ENCODE data around the gene CACHD1.
A peak's percentile ranks its signal among the peaks of the same experiment; 100 is the strongest.

Gene CACHD1

DNA sequence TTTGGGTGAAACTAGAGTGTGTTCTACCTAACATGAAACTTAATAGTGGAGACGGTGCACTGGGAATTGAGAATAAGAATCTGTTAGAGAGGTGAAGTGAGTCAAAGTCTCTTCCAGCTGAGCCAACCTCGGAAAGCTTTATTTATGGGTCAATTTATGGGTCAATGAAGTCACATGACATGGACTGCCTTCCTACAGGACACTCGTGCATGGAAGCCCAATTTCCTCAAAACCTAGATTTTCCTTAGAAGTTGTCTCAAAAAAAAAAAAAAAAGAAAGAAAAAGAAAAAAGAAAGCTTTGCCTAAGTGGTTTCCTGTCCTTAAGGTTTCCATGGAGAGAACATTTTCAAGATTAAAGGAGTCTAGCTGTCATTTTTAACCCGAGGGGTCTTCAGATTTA lies 26.7 kb downstream of the CACHD1 start:
- no peaks in the 10 kb centered on the region for H3K9me3 ChIP-seq (ENCODE audit: insufficient read depth, low read depth, low read length)
- no peaks in the 10 kb centered on the region; the same call in 1 of the 2 replicates for H3K27me3 ChIP-seq (ENCODE audit: insufficient read depth, low read length)
- WGBS = 62% methylated on average over 4 of the region's 4 CpGs
- peak overlapping the region; percentile 82 for H3K27ac ChIP-seq (ENCODE audit: low read depth, low read length)
- H3K4me3 ChIP-seq (ENCODE audit: low read length) = no peak overlapping the region
- no peaks in the 10 kb centered on the region for H3K36me3 ChIP-seq (ENCODE audit: insufficient read depth, low read length)
- peaks cover 77% of the 10 kb centered on the region for H3K4me1 ChIP-seq (ENCODE audit: insufficient read depth, low read length)
- 0 out of 2 replicates have a peak overlapping the region, but pooled peaks have one; percentile 46 for H3K9ac ChIP-seq (ENCODE audit: low read depth, low read length)

DNA sequence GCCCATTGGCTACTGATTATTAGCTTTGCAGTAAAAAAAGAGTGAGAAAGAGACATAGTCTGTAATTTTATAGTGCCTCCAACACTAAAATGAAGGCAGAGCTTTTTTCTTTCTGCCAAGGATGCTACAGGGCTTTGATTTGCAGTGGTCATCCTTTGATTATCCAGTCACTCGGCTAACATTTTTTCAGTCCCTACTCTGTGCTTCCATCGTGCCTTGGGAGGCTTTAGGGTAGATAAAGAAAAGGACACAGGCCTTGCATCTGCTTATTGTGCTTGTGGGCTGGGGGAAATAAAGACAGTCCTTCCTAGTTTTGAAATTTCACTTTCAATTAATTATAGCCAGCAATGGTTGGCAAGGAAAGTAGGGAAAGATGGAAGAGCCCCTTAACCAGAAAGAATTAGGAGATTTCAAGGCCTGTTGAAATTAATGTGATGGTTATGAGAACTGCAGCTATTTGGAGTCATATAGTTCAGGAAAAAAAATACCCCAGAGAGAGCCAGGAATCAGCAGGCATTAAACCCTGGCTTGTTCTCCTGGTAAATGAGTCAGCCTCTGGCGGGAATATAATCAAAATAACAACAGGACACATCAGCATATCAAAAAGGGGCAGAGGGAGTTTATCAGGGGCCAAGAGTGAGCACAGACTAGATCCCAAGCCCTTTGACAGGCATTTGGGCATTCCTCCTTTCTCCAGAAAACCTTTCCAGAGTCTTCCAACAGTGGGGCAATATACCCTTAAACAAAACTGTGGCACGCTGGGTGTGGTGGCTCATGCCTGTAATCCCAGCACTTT lies 27.4 kb downstream of the CACHD1 start:
- peak overlapping the region; percentile 82 for H3K27ac ChIP-seq (ENCODE audit: low read depth, low read length)
- no peaks in the 10 kb centered on the region for H3K36me3 ChIP-seq (ENCODE audit: insufficient read depth, low read length)
- no peaks in the 10 kb centered on the region; the same call in 1 of the 2 replicates for H3K27me3 ChIP-seq (ENCODE audit: insufficient read depth, low read length)
- no peaks in the 10 kb centered on the region for H3K9me3 ChIP-seq (ENCODE audit: insufficient read depth, low read depth, low read length)
- H3K9ac ChIP-seq (ENCODE audit: low read depth, low read length) = peak overlapping the region; percentile 46
- peak overlapping the region; percentile 27; the same call in 1 of the 2 replicates for H3K4me3 ChIP-seq (ENCODE audit: low read length)
- peaks cover 78% of the 10 kb centered on the region for H3K4me1 ChIP-seq (ENCODE audit: insufficient read depth, low read length)
- WGBS = 16% methylated on average over 4 of the region's 4 CpGs

DNA sequence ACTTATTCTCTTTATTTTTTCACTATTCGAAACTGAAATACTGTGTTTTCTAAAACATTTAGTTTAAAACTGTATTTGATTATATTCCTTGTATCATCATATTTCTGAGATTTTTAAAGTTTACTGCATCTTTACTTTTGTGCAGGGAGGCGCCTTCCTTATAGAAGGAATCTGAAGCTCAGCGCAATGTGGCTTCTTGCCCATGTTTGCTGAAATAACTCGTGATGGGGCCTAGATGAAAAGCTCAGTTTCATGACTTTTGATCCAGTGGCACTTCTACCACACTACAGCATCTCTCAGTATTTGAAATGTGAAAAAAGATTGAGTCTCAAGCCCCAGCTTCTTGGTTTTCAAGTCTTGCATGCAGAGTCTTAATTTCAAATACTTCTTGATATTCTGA lies 28.4 kb downstream of the CACHD1 start:
- no peaks in the 10 kb centered on the region for H3K9me3 ChIP-seq (ENCODE audit: insufficient read depth, low read depth, low read length)
- no peak overlapping the region for H3K4me3 ChIP-seq (ENCODE audit: low read length)
- H3K9ac ChIP-seq (ENCODE audit: low read depth, low read length) = no peak overlapping the region
- no peaks in the 10 kb centered on the region; the same call in 1 of the 2 replicates for H3K27me3 ChIP-seq (ENCODE audit: insufficient read depth, low read length)
- H3K4me1 ChIP-seq (ENCODE audit: insufficient read depth, low read length) = peaks cover 78% of the 10 kb centered on the region
- peak overlapping the region; percentile 82; the same call in 1 of the 2 replicates for H3K27ac ChIP-seq (ENCODE audit: low read depth, low read length)
- 94% methylated on average over 4 of the region's 4 CpGs for WGBS
- no peaks in the 10 kb centered on the region for H3K36me3 ChIP-seq (ENCODE audit: insufficient read depth, low read length)

DNA sequence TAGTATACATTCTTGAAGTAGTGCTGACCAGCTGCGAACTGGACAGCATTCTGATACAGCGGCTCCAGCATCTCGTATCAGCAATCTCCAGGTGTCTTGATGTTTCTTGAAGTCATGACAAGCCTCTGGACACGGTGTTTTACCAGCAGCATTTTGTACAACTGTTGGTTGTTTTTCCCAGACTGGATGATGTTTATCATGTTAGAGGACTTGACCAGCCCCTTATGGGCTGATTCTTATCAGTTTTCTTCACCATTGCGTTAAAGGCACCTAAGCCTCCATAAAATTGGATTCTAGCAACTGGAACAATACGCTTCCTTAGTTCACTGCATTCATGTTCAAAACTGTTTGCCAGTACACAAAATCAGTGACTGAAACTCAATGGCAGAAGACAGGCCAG lies 29.1 kb downstream of the CACHD1 start:
- WGBS = 93% methylated on average over 6 of the region's 6 CpGs
- H3K27me3 ChIP-seq (ENCODE audit: insufficient read depth, low read length) = no peaks in the 10 kb centered on the region; the same call in 1 of the 2 replicates
- H3K36me3 ChIP-seq (ENCODE audit: insufficient read depth, low read length) = no peaks in the 10 kb centered on the region
- no peaks in the 10 kb centered on the region for H3K9me3 ChIP-seq (ENCODE audit: insufficient read depth, low read depth, low read length)
- peaks cover 80% of the 10 kb centered on the region for H3K4me1 ChIP-seq (ENCODE audit: insufficient read depth, low read length)
- H3K9ac ChIP-seq (ENCODE audit: low read depth, low read length) = no peak overlapping the region
- H3K4me3 ChIP-seq (ENCODE audit: low read length) = no peak overlapping the region
- H3K27ac ChIP-seq (ENCODE audit: low read depth, low read length) = no peak overlapping the region

DNA sequence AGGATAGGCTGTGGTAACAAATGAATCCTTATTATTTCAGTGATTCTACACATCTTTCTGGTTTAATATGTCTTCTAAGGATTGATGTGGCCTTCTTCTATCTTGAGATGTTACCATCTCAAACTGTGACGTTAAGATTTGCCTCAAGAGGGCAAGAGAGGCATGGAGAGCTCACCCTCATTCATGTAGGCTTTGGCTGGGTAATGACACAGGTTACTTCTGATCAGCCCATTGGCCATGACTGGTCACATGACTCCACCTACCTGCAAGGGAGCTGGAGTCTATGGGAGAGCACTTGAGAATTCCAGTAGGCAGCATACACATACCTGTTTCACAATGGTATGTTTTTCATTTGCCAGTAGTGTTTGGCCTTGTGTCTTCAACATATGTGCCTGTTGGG lies 30.0 kb downstream of the CACHD1 start:
- H3K27ac ChIP-seq (ENCODE audit: low read depth, low read length) = no peak overlapping the region
- 68% methylated on average over 1 of the region's 1 CpG for WGBS
- H3K9ac ChIP-seq (ENCODE audit: low read depth, low read length) = no peak overlapping the region
- peaks cover 80% of the 10 kb centered on the region for H3K4me1 ChIP-seq (ENCODE audit: insufficient read depth, low read length)
- no peak overlapping the region for H3K4me3 ChIP-seq (ENCODE audit: low read length)
- no peaks in the 10 kb centered on the region for H3K36me3 ChIP-seq (ENCODE audit: insufficient read depth, low read length)
- no peaks in the 10 kb centered on the region for H3K9me3 ChIP-seq (ENCODE audit: insufficient read depth, low read depth, low read length)
- H3K27me3 ChIP-seq (ENCODE audit: insufficient read depth, low read length) = no peaks in the 10 kb centered on the region; the same call in 1 of the 2 replicates

DNA sequence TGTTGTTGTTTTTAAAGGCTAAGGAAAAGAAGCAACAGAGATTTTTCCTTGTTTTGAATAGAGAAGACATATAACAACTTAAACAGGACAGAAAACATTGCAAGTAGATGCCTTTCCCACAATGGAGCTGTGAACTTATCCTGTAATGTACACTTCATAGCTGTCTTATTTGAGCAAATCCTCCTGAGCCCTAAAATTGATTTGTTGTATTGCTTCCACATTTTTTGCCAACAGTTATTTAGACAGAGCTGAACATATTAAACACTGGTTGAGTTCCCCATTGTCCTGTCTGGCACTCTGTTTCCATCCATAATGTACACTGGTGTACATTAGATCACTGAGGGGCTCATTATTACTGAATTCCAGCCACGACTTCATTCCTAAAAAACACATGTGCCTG lies 32.2 kb downstream of the CACHD1 start:
- WGBS = 78% methylated on average over 1 of the region's 1 CpG
- H3K9ac ChIP-seq (ENCODE audit: low read depth, low read length) = no peak overlapping the region
- peaks cover 74% of the 10 kb centered on the region for H3K4me1 ChIP-seq (ENCODE audit: insufficient read depth, low read length)
- H3K9me3 ChIP-seq (ENCODE audit: insufficient read depth, low read depth, low read length) = no peaks in the 10 kb centered on the region
- no peak overlapping the region for H3K4me3 ChIP-seq (ENCODE audit: low read length)
- H3K27me3 ChIP-seq (ENCODE audit: insufficient read depth, low read length) = peaks cover 13% of the 10 kb centered on the region
- H3K36me3 ChIP-seq (ENCODE audit: insufficient read depth, low read length) = no peaks in the 10 kb centered on the region
- no peak overlapping the region for H3K27ac ChIP-seq (ENCODE audit: low read depth, low read length)

DNA sequence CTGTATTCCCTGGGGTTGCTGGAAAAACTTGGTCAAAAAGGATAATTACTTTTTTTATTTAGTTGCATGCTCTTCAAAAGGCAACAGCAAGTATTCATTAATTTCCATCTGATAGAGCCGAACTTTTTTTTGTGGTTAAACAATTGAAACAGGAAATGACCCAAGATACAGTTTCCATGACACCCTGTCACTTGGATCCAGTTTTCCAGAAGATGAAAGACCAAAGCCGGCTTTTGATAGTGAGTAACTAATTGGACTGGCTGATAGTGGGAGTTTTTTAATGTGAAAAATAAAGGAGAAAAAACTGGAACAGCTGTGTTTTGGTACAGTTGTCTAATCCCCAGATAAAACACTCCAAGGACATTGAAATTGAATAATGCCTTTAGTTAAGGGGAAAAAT lies 33.0 kb downstream of the CACHD1 start:
- no peak overlapping the region for H3K4me3 ChIP-seq (ENCODE audit: low read length)
- no peaks in the 10 kb centered on the region for H3K9me3 ChIP-seq (ENCODE audit: insufficient read depth, low read depth, low read length)
- 90% methylated on average over 2 of the region's 2 CpGs for WGBS
- H3K9ac ChIP-seq (ENCODE audit: low read depth, low read length) = no peak overlapping the region
- peaks cover 22% of the 10 kb centered on the region for H3K27me3 ChIP-seq (ENCODE audit: insufficient read depth, low read length)
- no peak overlapping the region for H3K27ac ChIP-seq (ENCODE audit: low read depth, low read length)
- peaks cover 76% of the 10 kb centered on the region for H3K4me1 ChIP-seq (ENCODE audit: insufficient read depth, low read length)
- H3K36me3 ChIP-seq (ENCODE audit: insufficient read depth, low read length) = no peaks in the 10 kb centered on the region

DNA sequence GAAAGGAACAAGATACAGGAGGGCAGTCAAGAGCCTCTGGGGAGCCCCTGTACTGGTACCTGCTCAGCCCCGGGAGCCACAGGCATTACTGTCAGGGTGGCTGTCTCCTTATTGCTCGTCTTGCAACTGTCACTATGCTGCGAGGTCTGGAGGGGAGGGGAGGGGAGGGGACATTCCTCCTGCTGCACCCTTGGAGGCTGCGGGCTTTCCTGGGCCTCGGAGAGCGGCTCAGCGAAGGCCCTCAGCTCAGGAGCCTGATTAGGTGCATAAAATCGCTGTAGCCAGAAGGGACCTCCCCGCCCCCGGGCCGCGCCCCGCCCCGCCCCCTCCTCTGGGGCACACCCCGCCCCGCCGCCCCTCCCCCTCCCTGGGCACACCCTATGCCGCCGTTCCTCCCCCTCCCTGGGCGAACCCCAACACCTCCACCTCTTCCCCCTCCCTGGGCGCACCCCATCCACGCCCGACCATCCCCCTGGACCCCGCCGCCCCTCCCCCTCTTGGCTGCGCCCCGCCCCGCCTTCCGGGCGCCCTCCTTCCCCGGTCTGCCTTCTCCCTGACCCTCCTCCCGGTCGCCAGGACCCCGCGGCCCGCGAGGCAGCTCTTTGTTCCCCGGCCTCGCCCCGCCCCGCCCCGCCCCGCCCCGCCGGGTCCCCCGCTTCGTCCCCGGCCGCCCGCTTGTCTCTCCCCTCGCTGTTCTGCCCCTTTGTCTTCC lies 35.5 kb downstream of the CACHD1 start:
- Histone ChIP-seq H3K36me3 (ENCODE audit: insufficient read depth, low read length) (no peaks in the 10 kb centered on the region), H3K4me3 (ENCODE audit: low read length) (peak overlapping the region; percentile 59), H3K4me1 (ENCODE audit: insufficient read depth, low read length) (peaks cover 75% of the 10 kb centered on the region), H3K27ac (ENCODE audit: low read depth, low read length) (peak overlapping the region; percentile 3; the same call in 1 of the 2 replicates), H3K9ac (ENCODE audit: low read depth, low read length) (peak overlapping the region; percentile 73), H3K27me3 (ENCODE audit: insufficient read depth, low read length) (peaks cover 43% of the 10 kb centered on the region), H3K9me3 (ENCODE audit: insufficient read depth, low read depth, low read length) (no peaks in the 10 kb centered on the region)
- WGBS = under 1% methylated on average over 29 of the region's 51 CpGs

DNA sequence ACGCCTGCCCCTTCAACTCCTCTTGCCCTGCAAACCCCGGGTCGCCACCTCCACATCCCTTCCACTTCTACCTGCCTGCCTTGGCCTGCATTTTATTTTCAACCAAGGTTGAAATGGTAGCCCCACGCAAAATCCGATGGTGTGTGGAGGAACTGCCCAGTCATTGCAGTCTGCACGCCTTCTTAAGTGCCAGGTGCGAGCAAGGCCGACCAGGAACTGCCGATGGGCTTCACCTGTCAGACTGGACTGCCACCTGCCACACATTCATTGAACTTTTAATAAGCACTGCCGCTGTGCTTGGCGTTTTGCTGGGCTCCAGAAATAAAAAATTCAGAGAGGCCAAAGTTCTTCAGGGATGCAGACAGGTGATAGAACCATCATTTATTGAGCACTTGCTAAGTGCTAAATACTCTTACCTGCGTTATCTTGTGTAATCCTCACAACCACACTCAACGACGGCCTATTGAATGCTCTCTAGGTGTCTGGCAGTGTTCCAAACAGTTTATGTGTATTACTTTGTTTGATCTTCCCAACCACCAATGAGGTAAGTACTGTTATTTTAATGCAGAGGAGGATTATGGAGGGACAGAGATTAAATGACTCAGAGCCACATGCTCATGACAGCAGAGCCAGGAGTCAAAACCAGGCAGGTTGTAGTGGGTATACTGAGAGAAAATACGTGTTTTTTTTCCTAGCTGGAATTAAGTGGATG lies 36.2 kb downstream of the CACHD1 start:
- H3K36me3 ChIP-seq (ENCODE audit: insufficient read depth, low read length) = no peaks in the 10 kb centered on the region
- H3K4me1 ChIP-seq (ENCODE audit: insufficient read depth, low read length) = peaks cover 75% of the 10 kb centered on the region
- H3K27me3 ChIP-seq (ENCODE audit: insufficient read depth, low read length) = peaks cover 43% of the 10 kb centered on the region
- 22% methylated on average over 15 of the region's 15 CpGs for WGBS
- peak overlapping the region; percentile 73 for H3K9ac ChIP-seq (ENCODE audit: low read depth, low read length)
- H3K27ac ChIP-seq (ENCODE audit: low read depth, low read length) = peak overlapping the region; percentile 39; the same call in 1 of the 2 replicates
- no peaks in the 10 kb centered on the region for H3K9me3 ChIP-seq (ENCODE audit: insufficient read depth, low read depth, low read length)
- peak overlapping the region; percentile 51 for H3K4me3 ChIP-seq (ENCODE audit: low read length)

DNA sequence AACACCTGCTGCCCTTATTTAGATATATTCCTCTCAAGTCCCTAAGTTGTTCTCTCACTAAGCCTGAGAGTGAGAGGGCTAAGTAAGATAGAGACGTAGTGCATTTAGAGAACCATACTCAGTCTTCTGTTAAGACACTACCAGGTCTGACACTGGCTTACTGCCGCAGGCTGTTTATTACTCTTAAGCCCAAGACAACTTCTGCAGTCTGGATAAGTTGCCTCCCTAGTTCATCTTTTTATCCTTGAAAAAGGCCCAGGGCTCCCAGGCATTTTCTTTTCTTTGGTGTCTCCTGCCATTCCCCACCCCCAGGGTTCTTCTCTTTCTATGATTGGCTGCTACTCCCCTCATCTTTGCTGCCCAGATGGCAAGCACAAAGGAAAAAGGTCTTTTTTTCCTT lies 38.7 kb downstream of the CACHD1 start:
- WGBS = 60% methylated on average over 2 of the region's 2 CpGs
- H3K4me3 ChIP-seq (ENCODE audit: low read length) = no peak overlapping the region
- no peaks in the 10 kb centered on the region for H3K36me3 ChIP-seq (ENCODE audit: insufficient read depth, low read length)
- no peak overlapping the region for H3K9ac ChIP-seq (ENCODE audit: low read depth, low read length)
- H3K9me3 ChIP-seq (ENCODE audit: insufficient read depth, low read depth, low read length) = no peaks in the 10 kb centered on the region
- no peak overlapping the region for H3K27ac ChIP-seq (ENCODE audit: low read depth, low read length)
- peaks cover 43% of the 10 kb centered on the region for H3K27me3 ChIP-seq (ENCODE audit: insufficient read depth, low read length)
- H3K4me1 ChIP-seq (ENCODE audit: insufficient read depth, low read length) = peaks cover 76% of the 10 kb centered on the region

DNA sequence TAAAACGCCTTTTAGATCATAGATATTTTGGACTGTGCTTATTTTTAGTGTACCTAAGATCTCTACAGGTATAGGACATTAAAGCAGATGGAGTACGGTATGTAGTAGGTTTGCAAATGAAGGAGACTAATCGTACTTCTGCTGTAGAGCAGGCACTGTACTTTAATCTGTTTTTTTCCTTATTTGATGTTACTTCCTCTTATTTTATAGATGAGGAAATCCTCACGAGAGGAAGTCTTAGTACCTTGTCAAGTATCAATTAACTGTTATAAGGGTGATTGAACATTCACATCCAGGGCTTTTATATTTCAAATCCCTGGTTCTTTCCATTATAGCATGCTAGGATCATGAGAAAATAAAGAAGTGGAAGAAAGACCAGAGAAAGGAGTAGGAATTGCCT lies 41.1 kb downstream of the CACHD1 start:
- Histone ChIP-seq H3K27ac (ENCODE audit: low read depth, low read length) (no peak overlapping the region), H3K27me3 (ENCODE audit: insufficient read depth, low read length) (peaks cover 40% of the 10 kb centered on the region), H3K9me3 (ENCODE audit: insufficient read depth, low read depth, low read length) (no peaks in the 10 kb centered on the region), H3K4me1 (ENCODE audit: insufficient read depth, low read length) (peaks cover 74% of the 10 kb centered on the region), H3K4me3 (ENCODE audit: low read length) (no peak overlapping the region), H3K36me3 (ENCODE audit: insufficient read depth, low read length) (no peaks in the 10 kb centered on the region), H3K9ac (ENCODE audit: low read depth, low read length) (no peak overlapping the region)
- WGBS = 97% methylated on average over 3 of the region's 4 CpGs

Measured in HUES64 (cell line).